Myocyte (in vitro differentiated cells): ENCODE measurements around the gene ENDOV. TPM values are rescaled to one million over a fixed set of nuclear protein-coding genes. Genes with fewer than 3 reads are reported as not detected.

Experiments
- DNase-seq: peaks from one replicate; pipeline ENCODE4 v3.0.0-alpha.2; 2012; ENCODE audit warnings: low read depth
- total RNA-seq: library from RNA; depleted of rRNA; stranded (reverse); fragments of >200 nt; gene quantifications from 2 replicates; pipeline ENCODE4 v1.2.3, GENCODE V29; 2014

ENDOV gene
- total RNA-seq, 1 donor from 2014 or later, result 11.6 TPM

- DNase-seq, result no peak
Observed at GRCh38 chr17:80414508-80414802, 512 bp upstream of the ENDOV start.

GRCh38 chr17:80415626-80416137 lies 715 bp downstream of the ENDOV start:
- no peak for DNase-seq

DNA sequence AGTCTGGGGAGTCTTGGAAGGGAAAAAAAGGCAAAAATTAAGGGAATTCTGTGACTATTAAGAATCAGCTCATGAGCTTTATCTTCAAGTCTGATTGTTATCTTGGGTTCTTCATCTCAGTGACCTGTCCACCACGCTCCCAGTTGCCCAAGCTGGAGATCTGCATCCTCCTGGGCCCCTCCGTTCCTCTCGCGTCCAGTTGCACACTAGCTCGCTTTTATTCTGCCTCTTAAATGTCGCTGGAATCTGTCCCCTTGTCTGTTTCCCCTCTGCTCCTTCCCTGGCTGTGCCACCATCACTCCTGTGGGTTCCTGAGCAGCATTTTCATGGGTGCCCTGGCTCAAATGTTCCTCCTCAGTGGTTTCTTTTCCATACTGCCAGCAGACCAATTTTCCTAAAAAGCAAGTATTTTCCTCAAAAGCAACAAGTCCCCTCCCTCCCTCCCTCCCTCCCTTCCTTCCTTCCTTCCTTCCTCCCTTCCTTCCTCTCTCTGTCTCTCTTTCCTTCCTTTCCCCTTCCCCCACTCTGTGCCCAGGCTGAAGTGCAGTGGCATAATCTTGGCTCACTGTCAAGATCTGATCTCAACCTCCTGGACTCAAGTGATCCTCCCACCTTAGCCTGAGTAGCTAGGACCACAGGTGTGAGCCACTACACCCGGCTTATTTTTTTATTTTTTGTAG lies 1.4 kb downstream of the ENDOV start:
- no peak for DNase-seq

DNA sequence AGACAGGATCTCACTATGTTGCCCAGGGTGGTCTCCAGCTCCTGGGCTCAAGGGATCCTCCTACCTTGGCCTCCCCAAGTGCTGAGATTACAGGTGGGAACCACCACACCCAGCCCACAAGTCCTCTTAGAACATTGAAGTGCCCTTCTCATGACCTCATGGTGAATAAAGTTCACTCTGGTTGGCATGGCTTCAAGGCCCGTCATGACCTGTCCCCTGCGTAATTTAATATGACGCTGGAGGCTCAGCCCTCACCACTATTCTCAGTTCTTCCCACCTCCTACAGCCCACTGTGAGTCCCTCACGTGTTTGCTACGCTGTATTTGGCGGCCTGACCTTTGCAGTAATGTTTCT lies 1.9 kb downstream of the ENDOV start:
- no peak for DNase-seq

DNA sequence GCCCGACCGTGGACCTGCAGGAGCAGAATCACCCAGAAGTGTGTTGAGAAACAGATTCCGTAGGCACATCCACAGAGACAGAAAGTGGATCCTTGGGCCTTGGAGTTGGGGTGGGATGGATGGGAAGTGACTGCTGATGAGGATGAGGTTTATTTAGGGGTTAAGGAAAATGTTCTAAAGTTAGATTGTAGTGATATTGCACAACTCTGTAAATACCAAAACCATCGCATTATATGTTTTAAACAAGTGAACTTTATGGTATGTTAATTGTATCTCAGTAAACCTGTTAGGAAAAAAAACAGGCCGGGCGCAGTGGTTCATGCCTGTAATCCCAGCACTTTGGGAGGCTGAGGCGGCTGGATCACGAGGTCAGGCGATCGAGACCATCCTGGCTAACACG lies 3.6 kb downstream of the ENDOV start:
- no peak for DNase-seq

DNA sequence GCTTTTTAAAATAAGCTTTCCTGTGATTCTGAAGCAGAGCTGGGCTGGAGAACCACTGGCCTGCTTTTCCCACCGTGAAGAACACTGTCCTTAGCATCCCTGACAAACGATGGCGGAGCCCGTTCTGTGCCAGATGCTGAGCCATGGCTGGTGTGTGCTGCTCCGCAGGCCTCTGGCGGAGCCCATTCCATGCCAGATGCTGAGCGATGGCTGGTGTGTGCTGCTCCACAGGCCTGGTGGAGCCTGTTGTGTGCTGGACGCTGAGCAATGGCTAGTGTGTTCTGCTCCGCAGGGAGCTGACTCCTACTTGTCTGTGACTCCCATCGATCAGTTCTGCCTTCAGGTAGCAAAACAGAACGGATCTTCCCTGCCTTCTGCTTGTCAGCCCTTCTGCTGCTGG lies 4.3 kb downstream of the ENDOV start:
- no peak for DNase-seq

- DNase-seq, result no peak
Observed at GRCh38 chr17:80421381-80422090, 6.6 kb downstream of the ENDOV start.

GRCh38 chr17:80422276-80422675 lies 7.3 kb downstream of the ENDOV start:
- DNase-seq, result no peak

DNA sequence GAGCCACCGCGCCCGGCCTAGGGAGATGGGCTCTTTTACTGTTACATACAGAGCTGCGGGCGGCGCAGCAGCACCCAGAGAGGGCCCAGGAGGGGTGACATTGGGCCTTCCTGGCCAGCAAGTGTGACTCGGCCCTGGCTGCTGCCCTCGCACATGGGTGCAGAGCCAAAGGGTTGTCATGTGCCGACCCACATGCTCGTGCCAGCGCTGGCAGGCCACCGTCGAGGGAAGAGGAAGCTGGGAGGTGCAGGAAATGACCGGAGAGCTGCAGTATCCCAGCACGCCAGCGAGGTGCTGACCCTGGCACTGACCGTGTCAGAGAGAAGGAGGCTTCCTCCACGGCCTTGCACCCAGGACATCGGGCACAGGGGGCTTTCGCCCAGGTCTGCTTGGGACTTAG lies 8.0 kb downstream of the ENDOV start:
- no peak for DNase-seq

DNA sequence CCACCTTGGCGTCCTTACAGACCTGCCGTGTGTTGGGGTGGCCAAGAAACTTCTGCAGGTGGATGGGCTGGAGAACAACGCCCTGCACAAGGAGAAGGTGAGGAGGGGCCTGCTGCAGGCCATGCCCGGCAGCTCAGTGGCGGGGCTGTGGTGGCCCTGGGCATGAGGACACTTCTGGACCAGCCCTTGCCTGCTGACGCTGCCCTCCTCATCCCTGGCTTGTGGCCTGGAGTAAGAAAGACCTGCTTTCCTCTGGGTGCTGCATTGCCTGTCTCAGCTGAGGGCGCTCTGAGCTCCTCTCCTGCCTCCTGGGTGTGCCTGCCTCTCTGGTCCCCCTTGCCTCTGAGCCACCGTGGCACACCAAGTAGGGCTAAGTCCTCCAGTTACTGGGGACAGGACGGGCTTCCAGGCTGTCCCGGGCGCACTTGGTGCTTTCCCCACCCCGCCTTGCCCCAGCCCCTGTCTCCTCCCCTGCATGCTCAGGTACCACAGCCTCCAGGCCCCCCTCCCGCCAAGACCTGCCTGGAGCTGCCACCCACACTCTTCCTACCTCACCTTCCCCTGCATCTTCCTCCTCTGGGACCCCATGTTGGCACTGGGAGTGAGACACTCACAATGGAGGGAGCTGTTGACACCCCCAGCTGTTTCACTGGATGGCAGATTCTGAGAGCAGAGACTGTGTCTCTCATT lies 8.7 kb downstream of the ENDOV start:
- DNase-seq, result no peak

DNA sequence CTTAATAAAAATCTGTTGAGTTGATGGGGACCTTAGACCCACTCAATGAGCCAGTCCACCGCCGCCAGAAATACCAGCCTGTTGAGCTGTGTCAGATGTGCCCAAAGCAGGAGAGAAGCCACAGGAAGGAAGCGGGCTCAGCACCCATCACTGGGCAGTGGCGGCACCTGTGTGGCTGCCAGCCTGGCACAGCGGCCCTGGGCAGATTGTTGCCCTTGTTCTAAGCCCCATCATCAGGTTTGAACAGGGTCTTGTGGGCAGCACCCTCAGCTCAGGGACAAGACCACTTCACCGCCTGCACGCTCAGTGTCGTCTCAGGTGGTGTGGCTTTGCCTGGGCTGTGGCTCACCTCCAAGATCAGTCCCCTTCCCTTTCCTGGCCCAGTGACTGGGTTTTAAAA lies 9.3 kb downstream of the ENDOV start:
- no peak for DNase-seq

DNA sequence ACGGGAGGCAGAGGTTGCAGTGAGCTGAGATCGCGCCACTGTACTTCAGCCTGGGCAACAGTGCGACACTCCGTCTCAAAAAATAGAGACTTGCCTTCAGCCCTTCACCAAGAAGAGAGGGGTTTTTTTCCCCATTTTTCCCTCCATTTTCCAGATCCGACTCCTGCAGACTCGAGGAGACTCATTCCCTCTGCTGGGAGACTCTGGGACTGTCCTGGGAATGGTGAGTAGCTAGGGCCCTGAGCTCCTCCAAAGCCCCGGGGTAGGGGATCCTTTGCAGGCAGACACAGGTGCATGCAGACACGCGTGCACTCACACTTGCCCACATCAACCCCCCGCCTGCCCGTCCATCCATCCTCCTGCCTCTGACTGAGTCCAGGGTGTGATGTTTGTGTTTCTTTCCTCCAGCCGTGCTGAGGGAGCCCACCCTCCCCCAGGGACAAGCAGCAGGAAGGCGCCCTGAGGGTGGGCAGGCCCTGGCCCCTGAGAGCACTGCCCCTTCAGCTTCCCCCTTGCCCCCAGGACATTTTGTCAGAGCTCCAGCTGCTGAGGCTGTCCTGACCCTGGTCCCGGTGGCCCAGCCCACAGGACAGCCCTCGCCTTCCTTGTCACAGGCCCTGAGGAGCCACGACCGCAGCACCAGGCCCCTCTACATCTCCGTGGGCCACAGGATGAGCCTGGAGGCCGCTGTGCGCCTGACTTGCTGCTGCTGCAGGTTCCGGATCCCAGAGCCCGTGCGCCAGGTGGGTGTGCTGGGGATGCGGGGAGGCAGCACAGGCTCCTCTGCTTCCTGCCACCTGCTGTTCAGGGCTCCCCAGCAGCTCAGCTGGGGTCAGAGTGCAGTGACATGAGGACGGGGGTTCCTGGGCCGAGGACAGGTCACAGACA lies 10.2 kb downstream of the ENDOV start:
- no peak for DNase-seq

- no peak for DNase-seq
Observed at GRCh38 chr17:80425835-80426426, 11.0 kb downstream of the ENDOV start.

- DNase-seq, result peak; percentile 66
Observed at GRCh38 chr17:80426671-80427326, 11.8 kb downstream of the ENDOV start.

GRCh38 chr17:80427366-80428282 lies 12.7 kb downstream of the ENDOV start:
- no peak for DNase-seq

GRCh38 chr17:80428363-80428762 lies 13.4 kb downstream of the ENDOV start:
- no peak for DNase-seq

DNA sequence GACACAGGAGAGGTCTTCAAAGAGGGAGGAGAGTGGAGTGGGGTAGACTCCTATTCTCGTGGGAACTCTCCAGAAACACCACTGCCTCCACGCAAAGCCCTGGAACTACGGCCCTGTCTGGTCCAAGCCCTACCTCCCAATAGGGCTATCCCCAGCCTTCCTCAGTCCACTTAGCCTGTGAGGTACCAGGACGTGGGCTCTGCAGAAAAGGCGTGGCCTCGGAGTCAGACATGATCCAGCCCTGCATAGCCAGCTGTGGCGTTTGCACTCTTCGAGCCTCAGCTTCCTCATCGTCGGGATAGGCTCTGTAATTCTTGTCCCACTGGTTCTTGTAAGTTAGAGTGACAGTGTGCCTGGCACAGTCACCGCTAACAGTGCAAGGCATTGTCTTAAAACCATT lies 13.8 kb downstream of the ENDOV start:
- no peak for DNase-seq

DNA sequence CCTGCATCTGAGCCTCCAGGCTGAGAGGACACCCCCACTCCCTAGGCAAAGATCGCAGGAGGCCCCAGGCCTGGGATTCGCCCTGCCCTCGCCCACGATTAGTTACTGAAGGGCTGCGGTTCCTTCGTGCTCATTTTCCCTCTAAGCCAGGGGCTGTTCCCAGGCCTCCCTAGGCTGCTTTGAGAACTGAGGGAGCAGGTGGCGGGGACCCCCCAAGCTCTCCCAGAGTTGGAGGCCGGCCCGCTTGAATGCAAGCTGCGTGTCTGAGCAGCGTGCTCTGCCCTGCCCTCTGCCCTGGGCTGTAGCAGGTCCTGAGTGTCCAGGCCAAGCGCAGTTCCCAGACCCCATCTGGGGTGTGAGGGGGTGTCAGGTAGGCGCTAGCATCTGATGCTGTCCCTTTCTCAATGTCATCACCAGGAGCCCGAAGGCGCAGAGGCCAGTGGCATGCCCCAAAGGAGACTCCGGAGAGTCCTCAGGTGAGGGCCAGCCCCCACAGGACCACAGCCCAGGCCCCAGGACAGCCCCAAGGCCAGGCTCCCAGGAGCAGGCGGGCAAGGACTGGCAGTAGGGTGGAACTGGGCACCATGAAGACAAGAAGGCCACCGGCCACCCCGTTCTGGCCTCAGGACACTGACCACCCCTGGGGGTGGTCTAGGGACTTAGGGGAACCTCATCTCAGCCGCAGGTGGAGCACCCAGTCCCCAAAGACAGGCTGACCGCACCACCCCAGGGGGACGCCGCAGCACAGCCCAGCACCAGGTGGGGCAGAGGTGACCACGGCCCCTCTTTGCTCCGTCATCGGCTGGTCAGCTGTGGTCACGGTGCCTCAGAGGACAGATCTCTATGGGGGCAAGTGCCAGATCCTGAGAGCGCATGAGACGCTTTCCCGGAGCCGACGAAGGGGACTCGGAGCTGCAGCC lies 14.6 kb downstream of the ENDOV start:
- DNase-seq, result no peak
